GM12878 (cell line): ENCODE results near the gene HERC4. TPM values are rescaled to one million over a fixed set of nuclear protein-coding genes. Genes with fewer than 3 reads are reported as not detected.

ENCODE experiments used
- ATAC-seq: fragments of 200-7000 bp; cut with Tn5 transposase; 3 replicates; pipeline ENCODE4 v1.9.1; 2020; ENCODE audit warnings: mild to moderate bottlenecking, moderate library complexity
- BruUV-seq: library from RNA; stranded (reverse); fragments of 400-500 nt; replicated peaks from 2 replicates; lab custom pipeline; 2021; lab: Mats Ljungman, UMichigan
- CTCF ChIA-PET: fragments of 300-600 bp; sonication (Branson Sonifier 250); formaldehyde crosslinking; extraction: SDS; loops from one replicate; lab custom pipeline; 2021; ENCODE audit warnings: inconsistent platforms; lab: Yijun Ruan, JAX
- POLR2A ChIA-PET: fragments of 350-600 bp; formaldehyde crosslinking; extraction: SDS; loops from one replicate; lab custom pipeline; 2021; ENCODE audit warnings: inconsistent platforms; lab: Charles Lee
- RAD21 ChIA-PET: fragments of 300-600 bp; sonication (Branson Sonifier 250); formaldehyde crosslinking; loops from one replicate; lab custom pipeline; 2023; ENCODE audit warnings: antibody characterized with exemption; ENCODE audit not compliant: unreplicated experiment; lab: Charles Lee
- SMC1A ChIA-PET: fragments of 300-600 bp; sonication (Branson Sonifier 250); formaldehyde crosslinking; loops from one replicate; lab custom pipeline; 2023; ENCODE audit not compliant: unreplicated experiment, uncharacterized antibody; lab: Charles Lee
- DNase-seq: peaks from one replicate; pipeline ENCODE4 v3.0.0-alpha.2; 2011; ENCODE audit warnings: low read depth, low spot score
- FAIRE-seq: peaks from 3 replicates; lab custom pipeline; 2011; peaks lifted over from hg19 to GRCh38; lab: Jason Lieb, UNC
- H2AFZ ChIP-seq: 2 replicates; pipeline ENCODE4 v1.6.0; 2011; ENCODE audit warnings: low read depth, low read length, control low read depth; ENCODE audit not compliant: control insufficient read depth
- H3K27ac ChIP-seq: 2 replicates; pipeline ENCODE4 v1.5.1; 2011; ENCODE audit warnings: control low read depth; ENCODE audit not compliant: control insufficient read depth, insufficient read depth
- H3K27me3 ChIP-seq, 2 experiments: replicated peaks in 1 of 2; 2 replicates each; pipeline versions ENCODE4 v1.6.0 to v1.6.1; 2011; ENCODE audit warnings: low read length in 1 of 2; ENCODE audit not compliant: control insufficient read depth in 2 of 2, insufficient read depth in 2 of 2
- H3K36me3 ChIP-seq, 2 experiments: 2 replicates each; pipeline ENCODE4 v1.5.1; 2011; ENCODE audit warnings: low read length in 1 of 2; ENCODE audit not compliant: control insufficient read depth in 2 of 2, insufficient read depth in 2 of 2
- H3K4me1 ChIP-seq: 2 replicates; pipeline ENCODE4 v1.6.1; 2011; ENCODE audit warnings: mild to moderate bottlenecking, low read length, moderate library complexity, mixed read lengths; ENCODE audit not compliant: control insufficient read depth, insufficient read depth
- H3K4me2 ChIP-seq: 2 replicates; pipeline ENCODE4 v1.6.0; 2011; ENCODE audit warnings: control low read depth; ENCODE audit not compliant: control insufficient read depth, insufficient read depth
- H3K4me3 ChIP-seq: fragments of 200-600 bp; sonication (generic); 2 replicates; pipeline ENCODE4 v1.5.1; 2016
- H3K79me2 ChIP-seq: 2 replicates; pipeline ENCODE4 v1.6.0; 2011; ENCODE audit warnings: low read length; ENCODE audit not compliant: control insufficient read depth, insufficient read depth
- H3K9ac ChIP-seq: 2 replicates; pipeline ENCODE4 v1.8.0; 2011; ENCODE audit warnings: low read length, control low read depth, mixed read lengths; ENCODE audit not compliant: control insufficient read depth, insufficient read depth
- H3K9me3 ChIP-seq: replicated peaks from 3 replicates; pipeline ENCODE4 v1.5.1; 2011; ENCODE audit warnings: mild to moderate bottlenecking, low read length; ENCODE audit not compliant: control insufficient read depth, insufficient read depth
- H4K20me1 ChIP-seq: 2 replicates; pipeline ENCODE4 v1.6.0; 2011; ENCODE audit not compliant: control insufficient read depth, insufficient read depth
- ATF7 ChIP-seq: fragments of 450-650 bp; IDR thresholded peaks from 2 replicates; pipeline ENCODE4 v1.6.1; 2016; ENCODE audit warnings: low read depth, mild to moderate bottlenecking
- CBX5 ChIP-seq: sonication (generic); IDR thresholded peaks from 2 replicates; pipeline ENCODE4 v1.6.1; 2016; ENCODE audit warnings: low read depth, moderate library complexity, mild to moderate bottlenecking, inconsistent platforms
- CHD1 ChIP-seq: IDR thresholded peaks from 2 replicates; pipeline ENCODE4 v1.6.1; 2012; ENCODE audit warnings: low read depth, low read length, improper control_type of control experiment
- CHD4 ChIP-seq: fragments of 200-600 bp; sonication (generic); IDR thresholded peaks from 2 replicates; pipeline ENCODE4 v1.6.1; 2016; ENCODE audit warnings: mild to moderate bottlenecking
- EED ChIP-seq: sonication (generic); IDR thresholded peaks from 2 replicates; pipeline ENCODE4 v1.6.1; 2016; ENCODE audit warnings: antibody characterized with exemption, low read depth
- EGR1 ChIP-seq, 2 experiments: IDR thresholded peaks; 1 replicate in 1 of 2; 2 replicates in 1 of 2; pipeline ENCODE4 v1.6.1; 2011 to 2012; ENCODE audit warnings: low read depth in 2 of 2, low read length in 2 of 2, borderline replicate concordance in 1 of 2, mild to moderate bottlenecking in 1 of 2, moderate library complexity in 1 of 2
- HCFC1 ChIP-seq: fragments of 150-350 bp; IDR thresholded peaks from 2 replicates; pipeline ENCODE4 v1.6.1; 2014; ENCODE audit warnings: low read length
- KLF5 ChIP-seq: fragments of 450-650 bp; IDR thresholded peaks from 2 replicates; pipeline ENCODE4 v1.6.1; 2014; ENCODE audit warnings: mild to moderate bottlenecking; ENCODE audit not compliant: partially characterized antibody
- MLLT1 ChIP-seq: fragments of 450-650 bp; IDR thresholded peaks from 2 replicates; pipeline ENCODE4 v1.6.1; 2016; ENCODE audit warnings: mild to moderate bottlenecking
- NFYB ChIP-seq: IDR thresholded peaks from 2 replicates; pipeline ENCODE4 v1.6.1; 2011; ENCODE audit warnings: low read depth, mild to moderate bottlenecking, low read length, improper control_type of control experiment, moderate library complexity; ENCODE audit not compliant: insufficient read depth
- NR2C1 ChIP-seq: fragments of 450-650 bp; IDR thresholded peaks from 2 replicates; pipeline ENCODE4 v1.6.1; 2017; ENCODE audit warnings: antibody characterized with exemption, mild to moderate bottlenecking, moderate library complexity
- RB1 ChIP-seq: fragments of 450-650 bp; formaldehyde crosslinking; IDR thresholded peaks from 2 replicates; pipeline ENCODE4 v1.6.1; 2017; ENCODE audit warnings: mild to moderate bottlenecking, borderline replicate concordance
- RCOR1 ChIP-seq: conservative IDR thresholded peaks from 2 replicates; pipeline ENCODE4 v1.6.1; 2012; ENCODE audit warnings: low read depth, low read length, improper control_type of control experiment
- SMAD1 ChIP-seq: fragments of 450-650 bp; IDR thresholded peaks from 2 replicates; pipeline ENCODE4 v1.6.1; 2018; ENCODE audit warnings: mild to moderate bottlenecking, low read depth; ENCODE audit not compliant: partially characterized antibody
- SMARCA5 ChIP-seq: fragments of 450-650 bp; IDR thresholded peaks from 2 replicates; pipeline ENCODE4 v1.6.1; 2017; ENCODE audit warnings: mild to moderate bottlenecking
- STAT3 ChIP-seq: IDR thresholded peaks from 2 replicates; pipeline ENCODE4 v1.6.1; 2011; ENCODE audit warnings: low read depth, low read length, improper control_type of control experiment
- TCF3 ChIP-seq: IDR thresholded peaks from 2 replicates; pipeline ENCODE4 v1.6.1; 2012; ENCODE audit warnings: low read depth, mild to moderate bottlenecking, low read length, borderline replicate concordance; ENCODE audit not compliant: insufficient read depth
- TCF7 ChIP-seq: IDR thresholded peaks from 2 replicates; pipeline ENCODE4 v1.6.1; 2014; ENCODE audit warnings: antibody characterized with exemption, borderline replicate concordance
- ZNF274 ChIP-seq: IDR thresholded peaks from one replicate; pipeline ENCODE4 v1.8.0; 2011; ENCODE audit not compliant: insufficient read length, insufficient read depth
- WGBS: methylation state at CpG from one replicate; pipeline ENCODE4 v1.1.6; 2016; ENCODE audit warnings: low lambda C conversion rate; ENCODE audit not compliant: insufficient replicate concordance, insufficient coverage; ENCODE audit errors: missing lambda C conversion rate; 5-methylcytosine and 5-hydroxymethylcytosine counted together
- in situ Hi-C: fragments of 300-500 bp; cut with MboI; formaldehyde crosslinking; loops from 9 replicates; pipeline ENCODE4 v1.14.3; 2018; ENCODE audit warnings: mixed read lengths
- intact Hi-C: fragments of 100-400 bp; cut with micrococcal nuclease; formaldehyde crosslinking; loops from one replicate; pipeline ENCODE4 v1.14.2; 2022; ENCODE audit not compliant: unreplicated experiment
- polyA plus RNA-seq, 11 experiments: library from polyadenylated mRNA; depleted of rRNA in 4 of 11; unstranded in 6 of 11; stranded (reverse) in 5 of 11; fragments of >200 nt; fragmentation: Nextera tagmentation in 4 of 11; fragmentation: Illumina TruSeq in 1 of 11; extraction: Ambion mirVana in 4 of 11; extraction: Trizol in 1 of 11; gene quantifications; 1 replicate in 1 of 11; 2 replicates in 10 of 11; pipeline versions ENCODE4 v1.2.1 to v1.2.3, GENCODE V29; 2011 to 2016; ENCODE audit warnings: inconsistent platforms in 2 of 11, missing spikeins in 2 of 11, low read depth in 1 of 11
- total RNA-seq, 4 experiments: library from RNA; depleted of rRNA in 3 of 4; stranded (reverse); fragments of >200 nt in 3 of 4; fragmentation: Illumina TruSeq in 1 of 4; extraction: Trizol in 1 of 4; gene quantifications; 2 replicates each; pipeline versions ENCODE4 v1.2.1 to v1.2.3, GENCODE V29; 2013 to 2021

HERC4 gene
- total and polyA plus RNA-seq, 10 of the 15 experiments (the other 5 are each of a cell fraction or from before 2014, with no cell fraction given), result 9.7 to 36.8 (median 23.4) TPM

DNA sequence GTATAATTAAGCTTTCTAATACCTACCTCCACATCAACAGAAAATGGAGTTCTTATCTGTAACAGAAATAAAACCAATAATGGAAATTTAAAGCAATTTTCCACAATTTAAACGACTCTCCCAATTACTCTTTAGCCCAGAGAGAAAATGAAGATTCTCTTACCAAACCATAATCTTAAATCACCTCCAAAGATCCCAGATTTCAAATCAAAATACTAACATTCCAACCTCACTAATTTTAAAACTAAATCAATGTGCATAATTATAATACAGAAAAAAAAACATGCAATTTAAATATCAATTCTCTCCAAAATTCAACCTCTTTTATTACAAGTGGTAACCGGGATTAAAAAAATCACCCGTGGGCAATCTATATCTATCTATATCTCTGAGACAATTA is 1.5 kb downstream of the HERC4 start:
- H3K4me1 ChIP-seq, result 0 out of 2 replicates have a peak, but pooled peaks cover 3% of the 10 kb centered on the region
- no peaks in the 10 kb centered on the region for H4K20me1 ChIP-seq
- BruUV-seq, result no TSS peak
- H3K4me3 ChIP-seq, result peak overlapping the region; percentile 89
- peak overlapping the region; percentile 92 for H3K27ac ChIP-seq
- ATAC-seq (no peak), DNase-seq (no peak), FAIRE-seq (no peak)
- ChIA-PET RAD21 (interaction anchor here (1.5 kb wide), 1 partner anchor 218 kb away, joined by 5 read pairs; no protein-coding TSS in a partner anchor), POLR2A (interaction anchor here (0.6 to 1.7 kb wide), 2 partner anchors 157 to 224 kb away, joined by 5 read pairs; no protein-coding TSS in a partner anchor), SMC1A (interaction anchor here (1.2 kb wide), 1 partner anchor 286 kb away, joined by 3 read pairs; no protein-coding TSS in a partner anchor), CTCF (no interaction called here)
- peak overlapping the region; percentile 72; the same call in 1 of the 2 replicates for H3K4me2 ChIP-seq
- H3K27me3 ChIP-seq, result no peaks in the 10 kb centered on the region
- peaks cover 59% of the 10 kb centered on the region for H3K79me2 ChIP-seq
- H2AFZ ChIP-seq, result no peak overlapping the region
- intact Hi-C loops, result loop anchor here (5.0 to 10.0 kb wide), 3 partner anchors 189 to 229 kb away; partner anchors contain the start of gene SIRT1
- no peaks in the 10 kb centered on the region for H3K9me3 ChIP-seq
- in situ Hi-C loops, result no loop called here
- H3K36me3 ChIP-seq, result no peaks in the 10 kb centered on the region
- TF ChIP-seq EGR1 (IDR thresholded peaks at IDR 0.05; ENCODE audit: borderline replicate concordance in 1 of 2, low read depth in 2 of 2, low read length in 2 of 2) (no peak), ATF7 (no peak), TCF7 (no peak), NFYB (no peak), NR2C1 (no peak), TCF3 (no peak), STAT3 (no peak), RB1 (no peak), ZNF274 (no peak), HCFC1 (no peak), SMAD1 (no peak), EED (no peak), CHD4 (no peak), SMARCA5 (no peak), CHD1 (no peak), MLLT1 (no peak), KLF5 (no peak), CBX5 (no peak), RCOR1 (no peak)
- 0% methylated on average over 3 of the region's 3 CpGs for WGBS
- H3K9ac ChIP-seq, result peak overlapping the region; percentile 87
